ENCODE measurements around the gene ETV6.

DNA sequence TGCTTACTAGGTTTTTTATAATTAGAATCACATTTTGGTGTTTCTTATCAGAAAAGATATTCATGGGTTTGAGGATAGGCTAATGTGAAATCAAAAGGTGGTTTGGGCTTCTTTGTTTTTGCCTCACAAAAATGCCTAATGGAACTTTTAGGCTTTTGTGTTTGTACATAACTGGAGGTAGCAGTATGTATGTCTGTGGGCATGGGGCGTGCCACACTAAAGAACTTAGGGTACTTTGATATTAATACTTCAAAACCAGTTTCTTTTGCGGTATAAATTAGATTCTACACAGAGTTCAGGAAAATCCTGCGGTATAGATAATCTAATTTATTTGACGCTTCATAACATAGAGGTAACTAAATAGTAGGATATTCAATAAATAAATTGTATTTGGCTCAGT is 1.9 kb downstream of the ETV6 start:
- TF ChIP-seq, protein P1, sequence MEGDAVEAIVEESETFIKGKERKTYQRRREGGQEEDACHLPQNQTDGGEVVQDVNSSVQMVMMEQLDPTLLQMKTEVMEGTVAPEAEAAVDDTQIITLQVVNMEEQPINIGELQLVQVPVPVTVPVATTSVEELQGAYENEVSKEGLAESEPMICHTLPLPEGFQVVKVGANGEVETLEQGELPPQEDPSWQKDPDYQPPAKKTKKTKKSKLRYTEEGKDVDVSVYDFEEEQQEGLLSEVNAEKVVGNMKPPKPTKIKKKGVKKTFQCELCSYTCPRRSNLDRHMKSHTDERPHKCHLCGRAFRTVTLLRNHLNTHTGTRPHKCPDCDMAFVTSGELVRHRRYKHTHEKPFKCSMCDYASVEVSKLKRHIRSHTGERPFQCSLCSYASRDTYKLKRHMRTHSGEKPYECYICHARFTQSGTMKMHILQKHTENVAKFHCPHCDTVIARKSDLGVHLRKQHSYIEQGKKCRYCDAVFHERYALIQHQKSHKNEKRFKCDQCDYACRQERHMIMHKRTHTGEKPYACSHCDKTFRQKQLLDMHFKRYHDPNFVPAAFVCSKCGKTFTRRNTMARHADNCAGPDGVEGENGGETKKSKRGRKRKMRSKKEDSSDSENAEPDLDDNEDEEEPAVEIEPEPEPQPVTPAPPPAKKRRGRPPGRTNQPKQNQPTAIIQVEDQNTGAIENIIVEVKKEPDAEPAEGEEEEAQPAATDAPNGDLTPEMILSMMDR (IDR thresholded peaks at IDR 0.05): no peak
- no peak for TF ChIP-seq POLR2A (IDR thresholded peaks at IDR 0.05)

Measured in uterus (tissue), 2 donors.